GM21515 (cell line): ENCODE data around the gene ANXA3.
"Not testable (repeated sequence)": the region's sequence is repeated elsewhere in the genome, so short reads cannot be mapped to it uniquely, and the experiment has no call there.

Experiments used
- ATAC-seq: cut with Tn5 transposase; IDR thresholded peaks from one replicate; pipeline ENCODE4 v1.9.1; 2021; ENCODE audit not compliant: unreplicated experiment

Gene ANXA3

DNA sequence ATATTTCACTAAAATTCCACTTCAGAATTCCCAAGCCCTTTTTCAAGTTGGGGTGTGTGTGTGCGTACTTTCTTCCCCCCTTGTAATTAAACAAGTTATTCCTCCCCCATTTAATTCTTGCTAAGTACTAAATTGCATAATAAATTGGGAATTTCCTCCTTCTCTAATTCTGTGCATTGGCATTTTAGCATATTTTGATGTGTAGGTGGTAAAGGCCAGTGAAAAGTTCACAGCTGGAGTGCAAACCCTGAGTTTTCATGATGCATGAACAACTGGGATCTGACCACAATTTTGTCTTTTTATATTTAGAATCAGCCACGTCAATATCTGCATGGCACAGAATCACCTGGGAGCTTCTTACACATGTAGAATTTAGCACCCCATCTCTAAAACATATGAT, 18.5 kb downstream of the ANXA3 start:
- no peak for ATAC-seq

DNA sequence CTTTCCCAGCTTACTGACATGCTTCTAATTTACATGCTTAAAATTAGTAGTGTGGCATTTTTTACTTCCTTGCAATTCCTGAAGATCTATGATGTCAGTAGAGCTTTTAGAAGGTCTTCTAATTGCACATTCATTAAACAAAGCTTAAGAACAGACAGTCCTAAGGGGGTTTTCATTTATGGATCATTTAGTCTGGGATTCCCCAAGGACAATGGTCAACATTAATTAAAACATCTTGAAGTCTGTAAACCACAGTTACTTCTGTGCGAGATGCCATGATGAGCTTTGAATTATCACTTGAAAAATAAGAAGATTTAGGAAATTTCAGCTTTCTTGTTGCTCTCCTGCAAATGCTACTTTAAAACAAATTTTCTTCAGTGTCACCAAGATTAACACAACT, 20.2 kb downstream of the ANXA3 start:
- ATAC-seq: no peak

DNA sequence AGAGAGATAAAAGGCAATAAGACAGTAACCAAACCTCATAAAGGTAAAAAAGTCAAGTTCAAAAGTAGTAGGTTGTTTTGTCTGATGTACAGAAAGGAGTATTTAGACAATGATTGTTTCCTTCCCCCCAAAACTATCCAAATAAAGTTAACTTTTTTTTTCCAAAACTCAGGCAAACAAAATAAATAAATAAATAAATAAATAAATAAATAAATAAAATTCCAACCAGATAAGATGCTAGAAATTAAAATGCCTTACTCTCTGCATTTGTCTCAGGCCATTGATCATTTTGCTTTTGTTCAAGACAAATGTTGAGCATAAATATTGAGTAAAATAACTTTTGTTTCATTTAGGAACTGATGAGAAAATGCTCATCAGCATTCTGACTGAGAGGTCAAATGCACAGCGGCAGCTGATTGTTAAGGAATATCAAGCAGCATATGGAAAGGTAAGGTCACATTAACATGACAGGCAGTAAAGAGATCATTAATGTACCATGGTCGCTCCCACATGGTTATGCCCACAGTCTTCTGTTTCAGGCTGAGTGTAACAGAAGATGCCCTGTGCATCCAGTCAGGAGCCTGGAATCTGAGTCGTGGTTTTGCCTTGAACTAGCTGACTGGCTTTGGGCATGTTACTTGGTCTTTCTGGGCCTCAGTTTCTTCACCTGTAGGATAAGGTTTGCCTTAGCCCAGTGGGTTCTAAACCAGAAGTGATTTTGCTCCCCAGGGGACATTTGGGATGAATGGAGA, 27.3 kb downstream of the ANXA3 start:
- no peak for ATAC-seq

DNA sequence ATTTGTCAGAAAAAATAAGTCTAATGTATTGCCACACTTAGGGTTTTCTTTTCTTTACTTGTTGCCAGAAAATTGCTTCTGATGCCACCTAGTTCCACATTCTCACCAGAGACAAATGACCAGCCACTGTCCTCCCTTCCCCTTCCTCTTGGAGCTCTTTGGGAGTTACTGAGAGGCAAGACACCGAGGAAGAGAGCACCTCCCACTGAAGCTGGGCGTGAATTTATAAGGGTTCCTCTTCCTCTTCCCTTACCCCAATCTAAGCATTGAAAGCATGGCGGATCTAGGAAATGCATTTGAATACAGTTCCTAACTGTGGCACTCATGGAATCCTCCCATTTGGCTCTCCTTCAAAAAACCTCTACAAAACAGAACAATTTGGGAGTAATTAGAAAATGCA, 30.0 kb downstream of the ANXA3 start:
- no peak for ATAC-seq

DNA sequence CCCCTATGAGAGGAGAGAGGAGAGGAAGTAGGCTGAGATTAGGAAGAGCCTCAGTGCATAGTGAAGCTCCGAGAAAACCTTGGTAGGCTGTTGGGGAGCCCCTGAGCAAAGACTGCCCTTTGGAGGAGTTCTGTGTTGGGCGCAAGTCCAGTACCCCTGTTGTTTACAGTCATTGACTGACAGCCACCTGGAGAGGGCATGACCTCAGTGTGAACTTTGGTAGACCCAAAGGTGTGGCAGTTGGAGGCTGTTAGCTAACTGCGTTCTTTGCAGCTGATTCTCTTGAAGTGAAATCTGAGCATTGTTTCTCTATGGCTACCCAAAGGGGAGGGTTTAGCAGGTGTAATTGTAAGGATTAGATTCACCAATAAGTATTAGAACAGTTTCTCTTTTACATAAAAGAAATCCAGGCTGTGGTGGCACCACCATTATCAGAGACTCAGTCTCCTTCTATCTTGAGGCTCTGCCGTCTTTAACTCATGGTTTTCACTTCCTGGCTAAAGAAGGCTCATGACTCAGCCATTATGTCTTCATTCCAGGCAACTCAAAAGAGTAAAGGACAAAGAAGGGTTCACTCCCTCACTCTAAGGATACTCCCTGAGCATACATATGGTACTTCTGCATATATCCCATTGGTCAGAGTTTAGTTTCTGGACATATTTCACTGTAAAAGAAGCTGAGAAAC, 33.4 kb downstream of the ANXA3 start:
- ATAC-seq: no peak

DNA sequence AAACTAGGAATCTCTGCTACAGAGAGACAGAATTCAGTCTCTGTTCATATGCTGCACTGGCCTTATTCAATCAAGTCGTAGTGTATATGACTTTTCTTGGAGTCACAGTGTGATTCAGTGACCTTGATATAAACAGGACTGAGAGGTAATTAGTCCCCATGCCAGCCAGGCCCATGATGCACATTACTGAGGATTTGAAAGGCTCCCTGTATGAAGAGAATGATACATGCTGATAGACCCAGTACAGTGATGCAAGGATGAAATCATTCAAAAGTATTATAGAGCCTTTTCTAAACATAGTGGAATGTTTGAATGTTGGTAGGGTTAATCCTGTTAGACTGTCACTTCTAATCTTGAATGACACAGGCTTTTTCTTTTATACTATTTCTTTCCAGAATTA, 34.1 kb downstream of the ANXA3 start:
- ATAC-seq: no peak

DNA sequence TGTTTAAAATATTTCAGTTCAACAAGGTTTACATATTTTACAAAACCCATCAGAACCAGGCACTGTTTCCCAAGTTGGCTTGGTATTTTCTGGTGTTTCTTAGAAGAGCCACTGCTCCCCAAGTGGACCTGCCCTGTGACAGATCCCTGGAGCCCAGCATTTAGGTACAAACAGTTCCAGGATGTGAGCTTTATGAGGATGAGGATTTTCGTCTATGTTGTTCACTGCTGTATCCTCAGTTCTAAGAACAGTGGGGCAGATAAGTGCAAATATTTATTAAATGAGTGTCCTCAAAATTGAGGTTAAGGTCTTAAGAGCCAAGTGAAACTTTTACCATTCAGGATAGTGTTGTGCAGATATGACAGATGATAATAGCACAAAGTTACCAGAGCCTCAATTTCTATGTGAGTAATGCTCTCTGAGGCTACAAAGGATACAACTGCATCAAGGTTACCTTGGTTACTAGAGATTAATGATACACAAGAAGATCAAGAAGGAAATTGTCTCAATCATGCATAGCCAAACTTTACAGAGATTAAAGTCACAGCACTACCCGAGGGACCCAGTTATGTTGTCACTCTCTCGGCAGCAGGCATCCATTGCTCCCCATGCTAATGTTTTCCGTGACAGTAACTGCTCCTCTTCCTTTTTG, 37.5 kb downstream of the ANXA3 start:
- ATAC-seq: no peak

DNA sequence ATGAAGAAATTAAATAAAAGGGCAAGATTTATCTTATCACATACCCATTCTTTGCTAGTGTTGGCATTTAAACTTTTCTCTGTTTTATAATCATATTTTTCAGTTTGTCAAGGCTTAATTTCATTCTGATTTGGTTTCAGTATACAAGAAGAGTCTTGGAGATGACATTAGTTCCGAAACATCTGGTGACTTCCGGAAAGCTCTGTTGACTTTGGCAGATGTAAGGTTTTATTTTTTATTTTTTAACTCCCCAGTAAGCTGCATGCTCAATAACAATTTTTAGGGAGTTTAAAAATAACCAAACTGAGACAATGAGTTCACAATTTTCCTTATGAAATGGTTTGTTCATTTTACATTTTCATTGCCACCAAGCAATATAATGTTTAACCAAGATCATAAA, 39.8 kb downstream of the ANXA3 start:
- ATAC-seq: no peak

DNA sequence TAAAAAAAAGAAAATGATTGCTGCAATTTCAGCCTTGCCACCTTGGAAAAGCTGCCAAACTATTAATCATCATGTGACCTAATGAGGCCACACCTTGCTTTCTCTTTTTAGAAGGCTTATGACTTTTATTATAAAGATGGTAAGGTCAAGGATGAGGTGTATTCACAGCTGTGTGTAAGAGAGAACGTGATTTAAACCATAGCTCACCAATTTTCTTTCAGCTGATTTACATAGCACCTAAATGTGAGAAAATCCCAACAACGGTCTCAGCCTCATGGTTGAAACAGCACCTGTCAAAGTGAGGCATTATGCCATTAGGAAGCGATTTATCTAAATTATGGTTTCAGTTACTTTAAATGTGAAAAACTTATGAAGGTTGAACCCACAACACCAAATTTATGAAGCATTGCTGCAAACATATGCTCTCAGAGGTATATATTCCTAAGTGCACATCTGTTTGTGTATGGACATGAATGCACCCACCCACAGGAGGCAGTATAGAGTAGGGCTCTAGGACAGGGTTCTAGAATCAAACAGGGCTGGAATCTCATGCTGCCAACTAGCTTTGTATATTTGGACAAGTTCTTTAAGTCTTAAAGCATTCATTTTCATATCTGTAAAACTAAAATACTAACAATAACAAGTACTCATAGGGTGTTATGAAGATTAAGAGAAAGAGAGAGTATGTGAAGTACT, 40.7 kb downstream of the ANXA3 start:
- ATAC-seq: no peak

DNA sequence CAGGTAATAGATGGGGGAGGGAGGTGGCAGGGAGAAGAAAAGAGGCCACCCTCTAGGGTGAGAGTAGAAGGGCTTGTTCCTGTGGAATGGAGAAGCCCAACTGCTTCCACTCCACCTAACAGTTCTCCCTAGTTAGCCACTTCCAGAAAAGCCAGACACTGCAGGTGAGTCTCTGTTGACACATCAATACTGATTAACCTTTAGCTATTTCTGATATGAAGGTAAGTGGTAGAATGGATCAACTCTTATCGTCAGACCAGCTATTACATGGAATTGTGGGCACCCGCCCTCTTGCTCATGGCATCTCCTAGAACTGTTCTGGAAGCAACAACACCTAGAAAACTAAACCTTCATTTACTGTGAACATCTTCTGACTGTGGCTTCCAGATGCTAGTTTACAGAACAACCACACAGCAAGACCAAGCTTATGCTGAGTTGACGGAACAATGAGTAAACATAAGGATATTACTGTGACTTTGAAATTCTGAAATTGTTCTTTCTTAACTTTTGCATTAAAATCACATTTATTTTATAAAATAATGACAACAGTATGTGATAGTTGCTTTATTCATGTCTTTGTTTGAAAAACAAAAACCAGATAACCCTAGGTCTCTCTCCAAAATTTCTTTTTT, 44.7 kb downstream of the ANXA3 start:
- no peak for ATAC-seq

DNA sequence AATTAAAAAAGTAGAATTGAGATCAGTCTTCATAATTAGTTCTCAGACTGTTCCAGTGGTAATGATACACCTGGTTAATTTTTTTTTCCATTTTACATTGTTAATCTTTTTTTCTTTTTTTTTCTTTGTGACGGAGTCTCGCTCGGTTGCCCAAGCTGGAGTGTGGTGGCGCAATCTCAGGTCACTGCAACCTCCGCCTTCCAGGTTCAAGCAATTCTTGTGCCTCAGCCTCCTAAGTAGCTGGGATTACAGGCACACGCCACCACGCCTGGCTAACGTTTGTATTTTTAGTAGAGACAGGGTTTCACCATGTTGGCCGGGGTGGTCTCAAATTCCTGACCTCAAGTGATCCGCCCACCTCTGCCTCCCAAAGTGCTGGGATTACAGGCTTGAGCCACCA, 46.9 kb downstream of the ANXA3 start:
- not testable (repeated sequence) for ATAC-seq

DNA sequence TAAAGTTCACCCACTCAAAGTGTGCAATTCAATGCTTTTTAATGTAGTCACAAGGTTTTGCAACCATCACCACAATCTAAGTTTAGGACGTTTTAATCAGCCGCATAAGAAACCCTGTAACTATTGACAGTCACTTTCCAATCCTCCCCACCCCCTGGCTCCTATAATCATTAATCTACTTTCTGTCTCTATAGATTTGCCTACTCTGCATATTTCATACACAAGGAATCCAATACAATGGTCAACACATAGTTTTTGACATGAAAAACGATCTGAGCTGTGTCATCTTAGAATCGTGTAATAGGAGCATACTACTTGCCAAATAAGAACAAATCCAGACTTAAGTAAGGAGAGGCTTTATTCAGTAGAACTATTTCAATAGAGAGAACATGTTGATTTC, 47.6 kb downstream of the ANXA3 start:
- ATAC-seq: no peak

DNA sequence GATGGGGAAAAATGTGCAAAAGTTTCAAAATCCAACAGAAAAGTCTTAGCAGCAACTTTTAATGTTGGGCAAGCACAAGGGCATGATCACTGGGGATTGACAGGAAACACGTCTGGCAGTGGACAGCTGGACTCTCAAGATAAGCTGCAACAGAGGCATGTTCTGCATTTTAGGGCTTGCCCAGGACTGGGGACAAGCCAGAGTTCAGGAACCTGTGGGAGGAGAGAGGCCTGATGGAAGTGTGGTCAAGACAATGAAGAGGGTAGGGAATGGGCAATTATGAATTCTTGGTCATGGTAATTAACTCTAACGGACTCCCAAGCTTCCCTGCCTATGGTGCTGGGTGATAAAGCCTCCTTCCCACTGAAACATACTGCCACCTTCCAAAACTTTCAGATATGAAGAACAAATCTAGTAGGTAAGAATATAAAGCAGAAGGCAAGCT, 48.4 kb downstream of the ANXA3 start:
- ATAC-seq: no peak

DNA sequence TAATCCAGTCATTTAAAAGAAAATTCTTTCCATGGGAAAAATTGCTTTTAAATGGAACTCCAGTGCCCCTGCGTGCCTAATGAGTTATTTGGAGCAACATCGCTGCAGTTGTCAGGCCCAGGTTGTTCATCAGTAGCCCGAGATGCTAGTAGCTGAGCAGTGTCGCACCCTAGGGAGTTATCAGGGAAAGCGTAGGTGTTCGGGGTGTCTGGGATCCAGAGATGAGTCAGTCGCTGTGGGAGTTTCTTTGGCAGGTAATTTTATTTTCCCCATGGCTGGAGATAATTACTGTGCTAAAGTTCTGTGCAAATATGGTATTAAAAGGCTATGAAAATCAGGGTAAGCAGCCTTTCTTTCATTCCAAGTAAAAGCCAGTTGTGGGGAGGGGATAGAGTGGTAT, 49.4 kb downstream of the ANXA3 start:
- no peak for ATAC-seq

DNA sequence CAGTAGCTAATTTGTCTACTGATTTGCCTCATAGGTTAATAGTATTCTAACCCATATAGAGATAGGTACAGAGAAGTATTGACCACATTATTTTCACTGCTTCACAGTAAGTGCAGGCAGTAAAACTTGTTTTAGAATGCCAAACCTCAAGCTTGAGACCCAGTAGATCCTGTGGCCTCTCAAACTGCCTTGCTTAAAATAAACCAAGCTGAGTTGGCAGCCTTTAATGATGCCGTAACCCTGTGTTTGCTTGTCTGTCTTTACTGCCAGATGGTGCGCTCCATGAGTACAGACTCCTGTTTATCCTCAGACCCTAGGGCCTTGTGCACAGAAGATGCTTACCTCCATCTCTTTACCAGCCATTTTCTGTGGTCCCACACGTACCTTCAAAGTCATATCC, 50.8 kb downstream of the ANXA3 start:
- no peak for ATAC-seq

DNA sequence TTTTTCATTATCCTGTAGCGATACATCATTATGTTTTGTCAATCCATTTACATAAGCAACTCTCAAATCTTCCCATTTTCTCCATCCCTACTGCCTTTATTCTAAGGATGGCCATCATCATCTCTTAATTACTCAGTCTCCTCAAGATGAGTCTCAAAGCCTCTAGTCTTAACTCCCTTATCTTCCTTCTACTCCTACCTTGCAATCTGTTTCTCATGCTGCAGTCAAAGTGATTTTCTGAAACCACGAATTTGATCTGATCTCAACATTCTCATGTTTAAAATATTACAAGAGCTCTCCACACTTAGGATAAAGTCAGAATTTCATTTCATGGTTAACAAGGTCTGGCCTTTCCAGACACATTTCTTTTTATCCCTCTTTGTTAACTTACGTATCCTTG, 51.8 kb downstream of the ANXA3 start:
- no peak for ATAC-seq

DNA sequence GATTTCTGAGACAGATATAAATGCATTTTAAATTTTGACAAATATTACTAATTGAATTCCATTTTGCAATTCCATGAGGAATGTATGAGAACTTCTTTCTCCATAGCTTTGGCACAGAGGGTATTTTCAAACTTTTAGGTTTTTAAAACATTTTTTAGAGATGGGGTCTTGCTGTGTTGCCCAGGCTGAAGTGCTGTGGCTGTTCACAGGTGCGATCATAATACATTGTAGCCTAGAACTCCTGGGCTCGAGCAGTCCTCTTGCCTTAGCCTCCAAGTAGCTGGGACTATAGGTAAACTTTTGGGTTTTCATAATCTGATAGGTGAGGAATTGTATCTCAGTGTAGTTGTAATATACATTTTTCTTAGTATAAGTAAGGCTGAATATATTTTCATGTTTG, 53.4 kb downstream of the ANXA3 start:
- ATAC-seq: no peak

DNA sequence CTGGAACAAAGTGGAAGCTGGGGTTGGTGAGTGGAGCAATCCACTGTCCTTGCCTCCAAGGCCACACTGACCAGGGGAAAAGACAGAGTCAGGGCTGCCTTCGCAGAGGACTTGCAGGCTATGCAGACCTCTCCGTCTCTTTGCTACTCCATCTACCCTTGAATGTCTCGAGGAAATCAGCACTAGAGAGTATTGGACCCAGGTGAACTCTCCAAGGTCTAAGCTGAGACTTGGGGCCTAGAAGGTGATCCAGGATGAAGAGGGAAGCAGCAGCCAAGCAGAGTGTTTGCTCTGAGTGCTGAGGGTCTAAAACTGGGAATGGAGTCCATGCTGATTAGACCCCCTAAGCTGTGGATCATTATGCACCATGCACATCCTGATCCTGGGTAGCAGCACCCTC, 54.5 kb downstream of the ANXA3 start:
- ATAC-seq: no peak

DNA sequence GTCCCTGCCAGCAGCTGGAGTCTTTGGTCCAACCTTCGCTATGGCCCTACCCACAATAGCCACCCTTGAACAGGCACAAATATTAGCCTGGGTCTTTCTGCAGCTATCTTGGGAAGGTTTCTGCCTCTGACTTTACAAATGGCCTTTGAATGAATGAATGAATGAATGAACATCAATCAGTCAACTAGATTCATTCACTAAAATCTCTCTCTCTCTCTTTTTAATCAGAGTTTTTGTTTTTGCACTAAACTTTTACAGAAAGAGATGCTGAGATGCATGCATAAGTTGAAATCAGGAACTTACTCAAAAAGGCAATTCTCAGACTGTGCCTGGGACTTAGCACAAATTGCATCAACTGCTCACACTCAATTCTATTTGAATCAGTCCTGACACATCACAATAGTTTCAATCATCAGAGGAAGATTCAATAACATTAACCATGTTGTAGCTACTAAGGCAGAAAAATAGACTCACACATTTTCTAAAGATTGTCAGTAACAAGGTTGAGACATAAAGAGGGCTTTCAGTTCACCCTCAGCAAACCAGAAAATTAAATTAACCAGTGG, 55.0 kb downstream of the ANXA3 start:
- ATAC-seq: no peak

DNA sequence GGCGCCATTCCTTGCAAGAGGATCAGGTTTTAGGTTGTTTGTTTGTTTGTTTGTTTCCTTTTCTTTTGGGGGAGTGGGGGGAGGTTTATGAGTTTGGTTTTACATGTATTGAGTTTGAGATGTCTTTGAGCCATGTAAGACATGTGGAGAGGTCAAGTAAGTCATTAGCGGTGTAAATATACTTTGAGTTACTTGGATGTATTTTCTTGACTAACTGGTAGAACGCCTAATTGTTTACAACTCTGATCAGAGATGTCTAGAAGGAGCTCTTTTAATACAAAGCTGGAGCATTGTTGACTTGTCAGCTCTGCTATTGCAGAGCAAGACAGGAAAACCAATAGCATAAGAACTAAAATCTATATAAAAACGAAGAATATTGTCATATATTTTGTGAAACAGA, 57.1 kb downstream of the ANXA3 start:
- ATAC-seq: no peak

DNA sequence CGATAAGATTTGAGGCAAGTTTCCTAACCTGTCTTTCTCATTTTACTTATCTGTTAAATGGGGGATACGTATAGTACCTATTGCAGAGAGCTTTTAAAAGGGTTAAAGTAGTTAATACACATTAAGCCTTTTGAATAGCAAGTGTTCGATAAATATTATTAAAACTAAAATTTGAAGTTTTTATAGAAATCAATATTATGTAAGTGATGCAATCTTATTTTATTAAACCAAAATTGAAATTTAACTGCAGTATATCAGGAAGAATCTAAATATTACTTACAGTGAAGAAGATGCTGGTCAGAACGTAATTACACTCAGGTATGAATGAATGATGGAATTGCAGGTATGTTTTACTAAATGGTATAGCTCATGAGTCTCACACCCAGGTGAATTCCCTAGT, 58.0 kb downstream of the ANXA3 start:
- no peak for ATAC-seq
